Measurements from ENCODE around the gene SHISA8.
"Not testable (repeated sequence)": the region's sequence is repeated elsewhere in the genome, so short reads cannot be mapped to it uniquely, and the experiment has no call there.

The SHISA8 gene

GRCh38 chr22:41915035-41915785 lies at the start of gene SHISA8:
SHISA8 (minus strand) TSS chr22:41915074; CDS start chr22:41914667, 407 bp downstream.
- DNase-seq, result no peak

- no peak for DNase-seq
These were observed 49.2 kb upstream of the SHISA8 start for GRCh38 chr22:41964112-41964491.

- no peak for DNase-seq
These were observed 48.7 kb upstream of the SHISA8 start for GRCh38 chr22:41963453-41964111.

- DNase-seq, result no peak
These were observed 43.2 kb upstream of the SHISA8 start for GRCh38 chr22:41957941-41958556.

GRCh38 chr22:41952713-41953112 lies 37.8 kb upstream of the SHISA8 start:
- DNase-seq, result no peak

- peak; percentile 93 for DNase-seq
These were observed 37.1 kb upstream of the SHISA8 start, which contains the start of gene SMIM45 for GRCh38 chr22:41951898-41952474. SMIM45 (plus strand) TSS chr22:41952150.

- no peak for DNase-seq
These were observed 34.6 kb upstream of the SHISA8 start for GRCh38 chr22:41949297-41949965.

- not testable (repeated sequence) for DNase-seq
These were observed 34.0 kb upstream of the SHISA8 start for GRCh38 chr22:41948928-41949296.

- DNase-seq, result no peak
These were observed 33.3 kb upstream of the SHISA8 start for GRCh38 chr22:41948142-41948541.

GRCh38 chr22:41947424-41948080 lies 32.7 kb upstream of the SHISA8 start:
- no peak for DNase-seq

- peak; percentile 96 for DNase-seq
These were observed 32.0 kb upstream of the SHISA8 start, which contains the start of gene CENPM for GRCh38 chr22:41946629-41947423. CENPM (minus strand) TSS chr22:41947152; CDS start chr22:41947076, 76 bp downstream.

- DNase-seq, result no peak
These were observed 28.9 kb upstream of the SHISA8 start for GRCh38 chr22:41943661-41944209.

- DNase-seq, result peak; percentile 60
These were observed 26.2 kb upstream of the SHISA8 start for GRCh38 chr22:41940832-41941765.

- DNase-seq, result no peak
These were observed 25.3 kb upstream of the SHISA8 start for GRCh38 chr22:41939981-41940831.

- DNase-seq, result no peak
These were observed 22.0 kb upstream of the SHISA8 start for GRCh38 chr22:41936894-41937169.

- no peak for DNase-seq
These were observed 20.6 kb upstream of the SHISA8 start for GRCh38 chr22:41935509-41935908.

- peak; percentile 14 for DNase-seq
These were observed 20.1 kb upstream of the SHISA8 start for GRCh38 chr22:41935015-41935351.

GRCh38 chr22:41934284-41935014 lies 19.6 kb upstream of the SHISA8 start:
- no peak for DNase-seq
